Keratinocyte (primary cell): ENCODE results near the gene DMXL1. TPM values are rescaled to one million over a fixed set of nuclear protein-coding genes. Genes with fewer than 3 reads are reported as not detected.

ENCODE experiments used
- DNase-seq: peaks from one replicate; pipeline ENCODE4 v3.0.0-alpha.2; 2011; ENCODE audit warnings: low read depth, missing footprints, low spot score
- FAIRE-seq: peaks from 2 replicates; lab custom pipeline; 2011; peaks lifted over from hg19 to GRCh38; lab: Jason Lieb, UNC
- H2AFZ ChIP-seq: 2 replicates; pipeline ENCODE4 v1.6.0; 2012; ENCODE audit warnings: low read length, control low read depth, inconsistent platforms; ENCODE audit not compliant: control insufficient read depth
- H3K27ac ChIP-seq: 2 replicates; pipeline ENCODE4 v1.5.1; 2011; ENCODE audit warnings: low read length; ENCODE audit not compliant: control insufficient read depth, insufficient read depth
- H3K27me3 ChIP-seq: 3 replicates; pipeline ENCODE4 v1.6.0; 2011; ENCODE audit warnings: low read length; ENCODE audit not compliant: control insufficient read depth, insufficient read depth; ENCODE audit errors: extremely low read depth
- H3K36me3 ChIP-seq, 2 experiments: 2 replicates in 1 of 2; 3 replicates in 1 of 2; pipeline ENCODE4 v1.5.1; 2011; ENCODE audit warnings: low read length in 2 of 2, mild to moderate bottlenecking in 1 of 2; ENCODE audit not compliant: control insufficient read depth in 2 of 2, insufficient read depth in 2 of 2; ENCODE audit errors: extremely low read depth in 1 of 2
- H3K4me1 ChIP-seq: 3 replicates; pipeline ENCODE4 v1.5.1; 2011; ENCODE audit warnings: low read length; ENCODE audit not compliant: control insufficient read depth, insufficient read depth; ENCODE audit errors: extremely low read depth
- H3K4me2 ChIP-seq: 3 replicates; pipeline ENCODE4 v1.6.0; 2011; ENCODE audit warnings: low read depth, low read length; ENCODE audit not compliant: control insufficient read depth, insufficient read depth; ENCODE audit errors: extremely low read depth
- H3K4me3 ChIP-seq, 3 experiments: fragments of 200-600 bp in 1 of 3; sonication (generic) in 1 of 3; 2 replicates in 2 of 3; 3 replicates in 1 of 3; pipeline ENCODE4 v1.5.1; 2011 to 2016; ENCODE audit warnings: low read length in 3 of 3, mild to moderate bottlenecking in 3 of 3, control low read depth in 2 of 3, inconsistent platforms in 1 of 3, low read depth in 1 of 3, mixed read lengths in 1 of 3, mixed run types in 1 of 3, moderate library complexity in 1 of 3; ENCODE audit not compliant: control insufficient read depth in 2 of 3, insufficient read depth in 2 of 3; ENCODE audit errors: extremely low read depth in 1 of 3
- H3K79me2 ChIP-seq: 2 replicates; pipeline ENCODE4 v1.6.0; 2012; ENCODE audit warnings: low read length; ENCODE audit not compliant: control insufficient read depth, insufficient read depth
- H3K9ac ChIP-seq: 3 replicates; pipeline ENCODE4 v1.6.0; 2011; ENCODE audit warnings: low read length; ENCODE audit not compliant: control insufficient read depth, insufficient read depth; ENCODE audit errors: extremely low read depth
- H3K9me1 ChIP-seq: 3 replicates; pipeline ENCODE4 v1.6.0; 2011; ENCODE audit warnings: low read length; ENCODE audit not compliant: control insufficient read depth, insufficient read depth; ENCODE audit errors: extremely low read depth
- H3K9me3 ChIP-seq: 2 replicates; pipeline ENCODE4 v1.5.1; 2012; ENCODE audit warnings: low read depth, low read length; ENCODE audit not compliant: control insufficient read depth
- H4K20me1 ChIP-seq: 3 replicates; pipeline ENCODE4 v1.6.0; 2011; ENCODE audit warnings: low read length; ENCODE audit not compliant: control insufficient read depth, insufficient read depth; ENCODE audit errors: extremely low read depth
- CTCF ChIP-seq, 3 experiments: IDR thresholded peaks in 1 of 3; conservative IDR thresholded peaks in 1 of 3; optimal IDR thresholded peaks in 1 of 3; 2 replicates in 2 of 3; 3 replicates in 1 of 3; pipeline versions ENCODE3 to v1.5.1; 2011; ENCODE audit warnings: low read length in 3 of 3, mild to moderate bottlenecking in 3 of 3, moderate library complexity in 2 of 3, control low read depth in 1 of 3, inconsistent platforms in 1 of 3; ENCODE audit not compliant: insufficient read depth in 2 of 3; ENCODE audit errors: extremely low read depth in 1 of 3
- EZH2 ChIP-seq: IDR thresholded peaks from one replicate; pipeline ENCODE4 v1.6.1; 2012; ENCODE audit warnings: inconsistent platforms, mild to moderate bottlenecking, low read length, moderate library complexity
- dilution Hi-C: fragments of 300-500 bp; cut with MboI; formaldehyde crosslinking; loops from one replicate; pipeline ENCODE4 v1.7.0; 2020; ENCODE audit warnings: low sequenced_read_pairs; ENCODE audit not compliant: extremely low pct_ligation_motif_present
- polyA plus RNA-seq, 5 experiments: library from polyadenylated mRNA; depleted of rRNA in 3 of 5; stranded (reverse) in 3 of 5; stranded (forward) in 1 of 5; unstranded in 1 of 5; fragments of >200 nt; gene quantifications; 1 replicate in 1 of 5; 2 replicates in 3 of 5; 3 replicates in 1 of 5; pipeline versions ENCODE4 v1.2.1 to v1.2.3, GENCODE V29; 2011 to 2012; ENCODE audit warnings: missing spikeins in 2 of 5, low read depth in 1 of 5, low replicate concordance in 1 of 5

Gene DMXL1
- polyA plus RNA-seq, 1 donor (not counting 4 experiments of a cell fraction or from before 2014, with no cell fraction given): 13.1 TPM

GRCh38 chr5:119282628-119283027 lies 211.7 kb downstream of the DMXL1 start:
- Histone ChIP-seq H4K20me1 (no peaks in the 10 kb centered on the region), H3K4me1 (peaks cover 26% of the 10 kb centered on the region), H3K9me3 (no peaks in the 10 kb centered on the region), H3K36me3 (no peaks in the 10 kb centered on the region), H3K4me2 (no peak overlapping the region), H2AFZ (no peak overlapping the region), H3K4me3 (no peak overlapping the region), H3K27ac (no peak overlapping the region), H3K27me3 (no peaks in the 10 kb centered on the region), H3K9ac (no peak overlapping the region), H3K9me1 (no peaks in the 10 kb centered on the region), H3K79me2 (peaks cover 9% of the 10 kb centered on the region)
- FAIRE-seq: no peak
- TF ChIP-seq CTCF (optimal IDR thresholded peaks at IDR 0.05 in 1 of 3, IDR thresholded peaks at IDR 0.05 in 1 of 3, conservative IDR thresholded peaks at IDR 0.05 in 1 of 3; ENCODE audit: extremely low read depth in 1 of 3, insufficient read depth in 2 of 3, low read length in 3 of 3) (no peak), EZH2 (no peak)
- no peak for DNase-seq
- dilution Hi-C loops: no loop called here

GRCh38 chr5:119284031-119284430 lies 213.1 kb downstream of the DMXL1 start:
- peaks cover 33% of the 10 kb centered on the region for H3K4me1 ChIP-seq
- H3K79me2 ChIP-seq: peaks cover 8% of the 10 kb centered on the region
- no peaks in the 10 kb centered on the region for H3K9me3 ChIP-seq
- H3K4me2 ChIP-seq: no peak overlapping the region
- dilution Hi-C loops: no loop called here
- no peak overlapping the region for H3K27ac ChIP-seq
- H3K4me3 ChIP-seq: no peak overlapping the region
- no peak for TF ChIP-seq EZH2
- TF ChIP-seq CTCF (optimal IDR thresholded peaks at IDR 0.05 in 1 of 3, IDR thresholded peaks at IDR 0.05 in 1 of 3, conservative IDR thresholded peaks at IDR 0.05 in 1 of 3; ENCODE audit: extremely low read depth in 1 of 3, insufficient read depth in 2 of 3, low read length in 3 of 3): no peak
- DNase-seq (no peak), FAIRE-seq (no peak)
- no peaks in the 10 kb centered on the region for H3K36me3 ChIP-seq
- no peak overlapping the region for H2AFZ ChIP-seq
- H3K9me1 ChIP-seq: no peaks in the 10 kb centered on the region
- H3K9ac ChIP-seq: no peak overlapping the region
- H3K27me3 ChIP-seq: no peaks in the 10 kb centered on the region
- H4K20me1 ChIP-seq: no peaks in the 10 kb centered on the region
